Measurements from ENCODE around the gene COL6A1. TPM values are rescaled to one million over a fixed set of nuclear protein-coding genes. Genes with fewer than 3 reads are reported as not detected.

COL6A1 gene
- polyA plus RNA-seq, 1 experiment, result 493 TPM

DNA sequence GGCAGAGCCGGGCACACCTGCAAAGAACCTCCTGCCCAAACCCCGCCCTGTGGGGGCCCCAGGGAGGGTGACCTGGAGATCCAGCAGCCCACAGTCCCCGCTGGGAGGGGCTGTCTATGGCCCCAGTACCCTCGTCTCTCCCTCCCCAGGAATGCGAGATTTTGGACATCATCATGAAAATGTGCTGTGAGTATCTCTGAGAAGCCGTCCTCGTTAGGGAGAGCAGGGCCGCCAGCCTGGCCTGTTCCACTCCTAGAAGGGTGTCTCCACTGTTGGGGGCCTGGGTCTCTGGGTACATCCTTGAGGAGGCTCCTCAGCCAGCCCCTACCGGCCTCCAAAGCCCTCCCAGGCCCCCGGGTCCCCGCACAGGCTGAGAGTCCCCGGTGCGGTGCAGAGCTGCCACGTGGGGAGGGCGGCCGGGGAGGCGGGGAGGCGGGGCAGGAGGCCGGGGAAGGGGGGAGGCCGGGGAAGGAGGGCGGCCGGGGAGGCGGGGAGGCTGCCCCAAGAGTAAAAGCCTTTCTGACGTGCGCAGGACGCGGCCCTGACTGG, 18.7 kb downstream of the COL6A1 start:
- DNase-seq (ENCODE audit: low read depth, low spot score), result no peak
- H3K27ac ChIP-seq (ENCODE audit: low read depth, low read length), result peak overlapping the region; percentile 21

DNA sequence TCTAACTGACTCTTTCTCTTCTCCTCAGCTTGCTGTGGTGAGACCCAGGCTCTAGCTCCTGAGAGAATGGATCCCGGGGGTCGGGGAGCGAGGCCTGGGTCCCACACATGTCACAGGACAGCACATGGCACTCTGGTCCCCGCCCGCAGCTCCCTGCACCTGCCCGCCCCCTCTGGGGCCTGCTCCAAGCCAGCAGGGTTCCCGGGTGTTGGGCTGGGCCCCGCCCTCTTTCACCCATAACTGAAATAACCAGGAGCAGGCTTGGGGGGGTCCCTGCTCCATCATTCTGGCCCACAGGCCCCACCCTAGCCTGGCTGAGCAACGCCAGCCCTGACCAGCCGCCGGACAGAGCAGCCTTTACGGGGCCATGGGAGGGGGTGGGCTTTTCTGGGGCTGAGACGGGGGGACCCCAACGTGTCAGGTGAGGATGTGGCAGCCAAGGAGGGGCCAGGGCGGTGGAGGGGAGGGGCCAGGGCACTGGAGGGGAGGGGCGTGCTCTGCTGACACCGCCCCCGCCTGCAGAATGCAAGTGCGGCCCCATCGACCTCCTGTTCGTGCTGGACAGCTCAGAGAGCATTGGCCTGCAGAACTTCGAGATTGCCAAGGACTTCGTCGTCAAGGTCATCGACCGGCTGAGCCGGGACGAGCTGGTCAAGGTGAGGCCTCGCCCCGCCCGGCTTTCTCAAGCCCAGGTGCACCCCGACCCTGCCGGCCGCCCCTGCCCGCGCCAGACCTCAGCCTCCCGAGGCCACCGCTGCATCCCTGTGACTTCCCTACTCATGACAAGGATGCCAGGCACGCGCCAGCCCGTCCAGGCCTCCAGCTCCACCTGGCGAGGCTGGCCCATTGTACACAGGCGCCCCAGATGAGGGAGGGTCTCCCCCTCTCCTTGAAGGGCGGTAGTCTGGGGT, 19.4 kb downstream of the COL6A1 start:
- no peak for TF ChIP-seq CTCF (IDR thresholded peaks at IDR 0.05; ENCODE audit: low read depth, low read length)
- POLR2A ChIA-PET, result interaction anchor here (1.3 to 1.7 kb wide), 2 partner anchors 9 to 27 kb away, joined by 3 to 5 read pairs; no protein-coding TSS in a partner anchor
- peaks cover 66% of the 10 kb centered on the region; the same call in 1 of the 2 replicates for H3K9me3 ChIP-seq (ENCODE audit: control insufficient read depth, insufficient read depth, low read length)
- H3K27me3 ChIP-seq (ENCODE audit: control insufficient read depth, insufficient read depth, low read length), result no peaks in the 10 kb centered on the region
- H3K27ac ChIP-seq (ENCODE audit: low read depth, low read length), result peak overlapping the region; percentile 21
- no peak overlapping the region for H3K4me3 ChIP-seq (ENCODE audit: low read depth, low read length)
- CTCF ChIA-PET, result no interaction called here
- no peak for DNase-seq (ENCODE audit: low read depth, low spot score)

More for the DNA sequence above, 18.7 kb downstream of the COL6A1 start:
- Histone ChIP-seq H3K27me3 (ENCODE audit: control insufficient read depth, insufficient read depth, low read length) (no peaks in the 10 kb centered on the region), H3K4me3 (ENCODE audit: low read depth, low read length) (no peak overlapping the region), H3K9me3 (ENCODE audit: control insufficient read depth, insufficient read depth, low read length) (peaks cover 61% of the 10 kb centered on the region; the same call in 1 of the 2 replicates)
- POLR2A ChIA-PET, result interaction anchor here (1.0 to 1.7 kb wide), 3 partner anchors 8 to 66 kb away, joined by 3 to 5 read pairs (median 4); no protein-coding TSS in a partner anchor
- CTCF ChIA-PET, result no interaction called here
- TF ChIP-seq CTCF (IDR thresholded peaks at IDR 0.05; ENCODE audit: low read depth, low read length), result no peak

DNA sequence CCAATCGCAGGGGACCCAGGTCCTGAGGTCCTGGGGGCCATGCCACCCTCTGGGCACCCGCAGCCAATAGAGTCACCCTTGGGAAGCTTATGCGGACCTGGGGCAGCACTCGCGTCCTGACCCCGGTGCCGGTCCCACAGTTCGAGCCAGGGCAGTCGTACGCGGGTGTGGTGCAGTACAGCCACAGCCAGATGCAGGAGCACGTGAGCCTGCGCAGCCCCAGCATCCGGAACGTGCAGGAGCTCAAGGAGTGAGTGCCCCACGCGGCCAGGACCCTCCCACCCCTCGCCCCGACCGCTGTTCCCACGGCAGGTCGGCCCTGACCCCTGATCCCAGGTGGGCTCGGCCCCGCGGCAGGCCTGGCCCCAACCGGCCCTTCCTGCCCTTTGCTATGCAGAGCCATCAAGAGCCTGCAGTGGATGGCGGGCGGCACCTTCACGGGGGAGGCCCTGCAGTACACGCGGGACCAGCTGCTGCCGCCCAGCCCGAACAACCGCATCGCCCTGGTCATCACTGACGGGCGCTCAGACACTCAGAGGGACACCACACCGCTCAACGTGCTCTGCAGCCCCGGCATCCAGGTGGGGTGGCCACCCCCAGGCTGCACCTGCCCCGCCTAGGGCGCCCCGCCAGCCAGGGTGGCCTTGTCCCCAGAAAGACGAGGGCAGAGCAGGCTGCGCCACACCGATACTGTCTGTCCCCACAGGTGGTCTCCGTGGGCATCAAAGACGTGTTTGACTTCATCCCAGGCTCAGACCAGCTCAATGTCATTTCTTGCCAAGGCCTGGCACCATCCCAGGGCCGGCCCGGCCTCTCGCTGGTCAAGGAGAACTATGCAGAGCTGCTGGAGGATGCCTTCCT, 20.5 kb downstream of the COL6A1 start:
- Histone ChIP-seq H3K4me3 (ENCODE audit: low read depth, low read length) (no peak overlapping the region), H3K9me3 (ENCODE audit: control insufficient read depth, insufficient read depth, low read length) (peaks cover 74% of the 10 kb centered on the region), H3K27ac (ENCODE audit: low read depth, low read length) (peak overlapping the region; percentile 21), H3K27me3 (ENCODE audit: control insufficient read depth, insufficient read depth, low read length) (no peaks in the 10 kb centered on the region)
- ChIA-PET CTCF (no interaction called here), POLR2A (interaction anchor here (0.7 to 1.2 kb wide), 3 partner anchors 26 to 113 kb away, joined by 3 to 4 read pairs (median 3); no protein-coding TSS in a partner anchor)
- TF ChIP-seq CTCF (IDR thresholded peaks at IDR 0.05; ENCODE audit: low read depth, low read length), result no peak
- no peak for DNase-seq (ENCODE audit: low read depth, low spot score)

DNA sequence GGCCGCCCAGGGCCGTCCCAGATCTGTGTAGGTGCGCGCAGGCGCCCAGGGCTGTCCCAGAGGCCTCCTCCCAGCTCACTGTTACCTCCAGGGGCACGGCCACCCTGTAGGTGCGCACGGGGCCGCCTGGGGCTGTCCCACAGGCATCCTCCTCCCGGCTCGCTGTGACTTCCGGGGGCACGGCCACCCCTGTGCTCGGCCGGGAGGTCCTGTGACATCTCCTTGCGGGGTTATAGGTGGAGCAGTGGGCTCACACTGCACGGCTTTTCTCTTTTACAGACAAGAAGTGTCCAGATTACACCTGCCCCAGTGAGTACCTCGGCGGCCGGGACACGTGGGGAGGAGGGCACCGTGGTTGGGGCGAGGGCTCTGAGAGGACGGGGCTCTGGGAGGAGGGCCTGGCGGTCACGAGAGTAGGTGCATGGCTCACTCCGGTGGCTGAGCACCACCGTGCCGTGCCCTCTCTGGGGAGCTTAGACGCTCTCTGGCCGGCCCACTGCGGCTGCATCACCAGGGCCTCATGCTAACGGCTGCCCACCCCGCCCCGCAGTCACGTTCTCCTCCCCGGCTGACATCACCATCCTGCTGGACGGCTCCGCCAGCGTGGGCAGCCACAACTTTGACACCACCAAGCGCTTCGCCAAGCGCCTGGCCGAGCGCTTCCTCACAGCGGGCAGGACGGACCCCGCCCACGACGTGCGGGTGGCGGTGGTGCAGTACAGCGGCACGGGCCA, 21.4 kb downstream of the COL6A1 start:
- CTCF ChIA-PET, result no interaction called here
- DNase-seq (ENCODE audit: low read depth, low spot score), result no peak

More for the DNA sequence above, 21.4 kb downstream of the COL6A1 start:
- no peak for TF ChIP-seq CTCF (IDR thresholded peaks at IDR 0.05; ENCODE audit: low read depth, low read length)
- peaks cover 84% of the 10 kb centered on the region for H3K9me3 ChIP-seq (ENCODE audit: control insufficient read depth, insufficient read depth, low read length)
- no peaks in the 10 kb centered on the region for H3K27me3 ChIP-seq (ENCODE audit: control insufficient read depth, insufficient read depth, low read length)
- H3K27ac ChIP-seq (ENCODE audit: low read depth, low read length), result no peak overlapping the region
- no peak overlapping the region for H3K4me3 ChIP-seq (ENCODE audit: low read depth, low read length)
- POLR2A ChIA-PET, result interaction anchor here (0.9 to 1.2 kb wide), 3 partner anchors 19 to 89 kb away, joined by 3 to 6 read pairs (median 4); no protein-coding TSS in a partner anchor

Measured in AG04450 (cell line).